ENCODE results near the gene STIP1. TPM values are rescaled to one million over a fixed set of nuclear protein-coding genes. Genes with fewer than 3 reads are reported as not detected.

The STIP1 gene
- 137 TPM for polyA plus RNA-seq (ENCODE audit: insufficient read length)

- DNase-seq (ENCODE audit: low read depth), result peak; percentile 100
Observed at GRCh38 chr11:64185693-64186491, at the start of gene STIP1. Gene STIP1, plus strand, starts transcription at chr11:64186171. Its CDS starts 91 bp downstream, at chr11:64186262.

- DNase-seq (ENCODE audit: low read depth), result no peak
Observed at GRCh38 chr11:64136765-64137441, 49.1 kb upstream of the STIP1 start.

- DNase-seq (ENCODE audit: low read depth), result no peak
Observed at GRCh38 chr11:64138398-64138797, 47.6 kb upstream of the STIP1 start.

GRCh38 chr11:64139049-64139448, 46.9 kb upstream of the STIP1 start:
- no peak for DNase-seq (ENCODE audit: low read depth)

GRCh38 chr11:64140082-64140481, 45.9 kb upstream of the STIP1 start:
- DNase-seq (ENCODE audit: low read depth), result no peak

GRCh38 chr11:64141081-64141783, 44.7 kb upstream of the STIP1 start:
- DNase-seq (ENCODE audit: low read depth), result no peak

GRCh38 chr11:64144587-64145472, 41.1 kb upstream of the STIP1 start:
- DNase-seq (ENCODE audit: low read depth), result no peak

GRCh38 chr11:64146036-64146955, 39.7 kb upstream of the STIP1 start:
- no peak for DNase-seq (ENCODE audit: low read depth)

- peak; percentile 45 for DNase-seq (ENCODE audit: low read depth)
Observed at GRCh38 chr11:64148226-64148916, 37.6 kb upstream of the STIP1 start.

GRCh38 chr11:64148917-64149617, 36.9 kb upstream of the STIP1 start:
- DNase-seq (ENCODE audit: low read depth), result no peak

GRCh38 chr11:64150051-64150450, 35.9 kb upstream of the STIP1 start:
- DNase-seq (ENCODE audit: low read depth), result no peak

- no peak for DNase-seq (ENCODE audit: low read depth)
Observed at GRCh38 chr11:64150481-64151239, 35.3 kb upstream of the STIP1 start.

GRCh38 chr11:64151337-64151736, 34.6 kb upstream of the STIP1 start:
- DNase-seq (ENCODE audit: low read depth), result no peak

GRCh38 chr11:64152841-64153691, 32.9 kb upstream of the STIP1 start:
- no peak for DNase-seq (ENCODE audit: low read depth)

GRCh38 chr11:64153812-64154211, 32.2 kb upstream of the STIP1 start:
- DNase-seq (ENCODE audit: low read depth), result no peak

- no peak for DNase-seq (ENCODE audit: low read depth)
Observed at GRCh38 chr11:64156235-64157011, 29.5 kb upstream of the STIP1 start.

Data from forelimb muscle (tissue), 1 donor.